Endothelial cell of umbilical vein (primary cell): ENCODE data around the gene VPS54. TPM values are rescaled to one million over a fixed set of nuclear protein-coding genes. Genes with fewer than 3 reads are reported as not detected.

Experiments
- BruUV-seq: library from RNA; stranded (reverse); fragments of 400-500 nt; replicated peaks from 2 replicates; lab custom pipeline; 2021; lab: Mats Ljungman, UMichigan
- CTCF ChIA-PET: fragments of 300-600, 350-600 bp; sonication (Branson Sonifier 250); formaldehyde crosslinking; loops from one replicate; lab custom pipeline; 2021; ENCODE audit warnings: antibody characterized with exemption, inconsistent platforms; lab: Charles Lee
- POLR2A ChIA-PET: fragments of 300-600, 350-600 bp; sonication (Branson Sonifier 250); formaldehyde crosslinking; loops from one replicate; lab custom pipeline; 2021; ENCODE audit warnings: antibody characterized with exemption, inconsistent platforms; lab: Charles Lee
- DNase-seq: peaks from one replicate; pipeline ENCODE4 v3.0.0-alpha.2; 2011; ENCODE audit warnings: low read depth, low spot score
- FAIRE-seq: peaks from 2 replicates; lab custom pipeline; 2011; peaks lifted over from hg19 to GRCh38; lab: Jason Lieb, UNC
- H2AFZ ChIP-seq: 2 replicates; pipeline ENCODE4 v1.6.0; 2012; ENCODE audit warnings: low read depth, low read length, control low read depth, inconsistent platforms
- H3K27ac ChIP-seq: 2 replicates; pipeline ENCODE4 v1.5.1; 2011; ENCODE audit warnings: low read depth, mild to moderate bottlenecking, control low read depth, low read length, moderate library complexity; ENCODE audit not compliant: insufficient read depth
- H3K27me3 ChIP-seq, 2 experiments: 2 replicates each; pipeline versions ENCODE4 v1.6.0 to v1.6.1; 2011; ENCODE audit warnings: low read length in 2 of 2, mixed read lengths in 1 of 2; ENCODE audit not compliant: control insufficient read depth in 2 of 2, insufficient read depth in 2 of 2
- H3K36me3 ChIP-seq, 2 experiments: 2 replicates in 1 of 2; 3 replicates in 1 of 2; pipeline ENCODE4 v1.5.1; 2011; ENCODE audit warnings: low read length in 2 of 2, mild to moderate bottlenecking in 1 of 2, moderate library complexity in 1 of 2; ENCODE audit not compliant: control insufficient read depth in 2 of 2, insufficient read depth in 2 of 2; ENCODE audit errors: extremely low read depth in 1 of 2
- H3K4me1 ChIP-seq: 3 replicates; pipeline ENCODE4 v1.5.1; 2011; ENCODE audit warnings: mild to moderate bottlenecking, low read length; ENCODE audit not compliant: control insufficient read depth, insufficient read depth; ENCODE audit errors: extremely low read depth
- H3K4me2 ChIP-seq: 2 replicates; pipeline ENCODE4 v1.6.1; 2011; ENCODE audit warnings: low read length, control low read depth, mixed read lengths; ENCODE audit not compliant: insufficient read depth
- H3K4me3 ChIP-seq, 3 experiments: fragments of 200-600 bp in 1 of 3; sonication (generic), shearing (Covaris generic) in 1 of 3; replicated peaks in 1 of 3; 2 replicates each; pipeline ENCODE4 v1.5.1; 2011 to 2016; ENCODE audit warnings: control low read depth in 3 of 3, low read length in 3 of 3, mild to moderate bottlenecking in 2 of 3, inconsistent platforms in 1 of 3, low read depth in 1 of 3, moderate library complexity in 1 of 3; ENCODE audit not compliant: insufficient read depth in 1 of 3
- H3K79me2 ChIP-seq: 2 replicates; pipeline ENCODE4 v1.6.0; 2012; ENCODE audit warnings: low read length, inconsistent platforms; ENCODE audit not compliant: control insufficient read depth, insufficient read depth
- H3K9ac ChIP-seq: replicated peaks from 2 replicates; pipeline ENCODE3; 2011; ENCODE audit warnings: low read length, control low read depth; ENCODE audit not compliant: insufficient read depth; ENCODE audit errors: extremely low read depth
- H3K9me1 ChIP-seq: replicated peaks from 3 replicates; pipeline ENCODE4 v1.6.0; 2011; ENCODE audit warnings: mild to moderate bottlenecking, low read length; ENCODE audit not compliant: control insufficient read depth, insufficient read depth; ENCODE audit errors: extremely low read depth
- H3K9me3 ChIP-seq: replicated peaks from 2 replicates; pipeline ENCODE4 v1.5.1; 2012; ENCODE audit warnings: low read length, inconsistent platforms; ENCODE audit not compliant: control insufficient read depth, insufficient read depth
- H4K20me1 ChIP-seq: replicated peaks from 2 replicates; pipeline ENCODE3; 2011; ENCODE audit warnings: mild to moderate bottlenecking, low read length; ENCODE audit not compliant: control insufficient read depth, insufficient read depth; ENCODE audit errors: extremely low read depth
- CTCF ChIP-seq, 2 donors: IDR thresholded peaks; 1 replicate in 1 of 2; 2 replicates in 1 of 2; pipeline ENCODE4 v1.5.1; 2011; ENCODE audit warnings: low read length in 2 of 2, mild to moderate bottlenecking in 2 of 2, moderate library complexity in 2 of 2, control low read depth in 1 of 2, inconsistent platforms in 1 of 2, low read depth in 1 of 2; ENCODE audit not compliant: insufficient read depth in 1 of 2; ENCODE audit errors: extremely low read depth in 1 of 2
- EZH2 ChIP-seq: IDR thresholded peaks from 2 replicates; pipeline ENCODE4 v1.6.1; 2012; ENCODE audit warnings: borderline replicate concordance, low read depth, mild to moderate bottlenecking, moderate library complexity, low read length, inconsistent platforms; ENCODE audit not compliant: severe bottlenecking
- FOS ChIP-seq: IDR thresholded peaks from 2 replicates; pipeline ENCODE4 v1.6.1; 2011; ENCODE audit warnings: mild to moderate bottlenecking, low read length, moderate library complexity, borderline replicate concordance; ENCODE audit not compliant: insufficient read depth
- GATA2 ChIP-seq: IDR thresholded peaks from 2 replicates; pipeline ENCODE4 v1.7.0; 2011; ENCODE audit warnings: low read depth, mild to moderate bottlenecking, moderate library complexity, mixed read lengths, low read length; ENCODE audit not compliant: insufficient read length, insufficient read depth
- JUN ChIP-seq: IDR thresholded peaks from 2 replicates; pipeline ENCODE4 v1.6.1; 2011; ENCODE audit warnings: borderline replicate concordance, low read depth; ENCODE audit not compliant: insufficient read length, insufficient read depth
- MAX ChIP-seq: IDR thresholded peaks from 2 replicates; pipeline ENCODE4 v1.6.1; 2011; ENCODE audit not compliant: insufficient read depth, insufficient read length
- MYC ChIP-seq: IDR thresholded peaks from one replicate; pipeline ENCODE4 v1.6.1; 2011; ENCODE audit warnings: mild to moderate bottlenecking, low read depth, low read length
- POLR2A ChIP-seq: IDR thresholded peaks from 2 replicates; pipeline ENCODE4 v1.6.1; 2012; ENCODE audit warnings: low read depth, mild to moderate bottlenecking, control low read depth, low read length
- POLR2AphosphoS5 ChIP-seq: IDR thresholded peaks from 2 replicates; pipeline ENCODE4 v1.6.1; 2012; ENCODE audit warnings: low read depth, mild to moderate bottlenecking, control low read depth, low read length, moderate library complexity; ENCODE audit not compliant: insufficient read depth
- dilution Hi-C: fragments of 300-500 bp; cut with MboI; formaldehyde crosslinking; loops from one replicate; pipeline ENCODE4 v1.15.0; 2019; ENCODE audit warnings: low sequenced_read_pairs; ENCODE audit not compliant: extremely low pct_ligation_motif_present
- intact Hi-C: fragments of 100-400 bp; cut with micrococcal nuclease; formaldehyde crosslinking; loops from one replicate; pipeline ENCODE4 v1.10.0; 2022
- polyA plus RNA-seq, 4 experiments: library from polyadenylated mRNA; depleted of rRNA in 3 of 4; stranded (reverse) in 3 of 4; unstranded in 1 of 4; fragments of >200 nt; gene quantifications; 2 replicates each; pipeline versions ENCODE4 v1.2.1 to v1.2.3, GENCODE V29; 2011 to 2012; ENCODE audit warnings: missing spikeins in 1 of 4
- total RNA-seq: library from RNA; stranded (reverse); gene quantifications from 2 replicates; pipeline ENCODE4 v1.2.3, GENCODE V29; 2021

The VPS54 gene
- total and polyA plus RNA-seq, 2 donors (not counting 3 experiments of a cell fraction or from before 2014, with no cell fraction given), result 6.3 to 17.7 TPM

- peak overlapping the region; percentile 63 for H3K27ac ChIP-seq
- no peaks in the 10 kb centered on the region for H3K9me3 ChIP-seq
- H4K20me1 ChIP-seq, result no peaks in the 10 kb centered on the region
- H3K27me3 ChIP-seq, result no peaks in the 10 kb centered on the region
- dilution Hi-C loops, result no loop called here
- FAIRE-seq, result no peak
- H3K4me3 ChIP-seq, result peak overlapping the region in 1 of 3 experiments; percentile 92
- ChIA-PET POLR2A (no interaction called here), CTCF (interaction anchor here (1.0 kb wide), 1 partner anchor 29 kb away, joined by 4 read pairs; no protein-coding TSS in a partner anchor)
- peaks cover 35% of the 10 kb centered on the region for H3K79me2 ChIP-seq
- H3K9ac ChIP-seq, result peak overlapping the region; percentile 93
- intact Hi-C loops, result loop anchor here (2.0 to 10.0 kb wide), 2 partner anchors 45 to 325 kb away; no protein-coding TSS in a partner anchor
- peak overlapping the region; percentile 84 for H2AFZ ChIP-seq
- no peaks in the 10 kb centered on the region for H3K9me1 ChIP-seq
- no peaks in the 10 kb centered on the region for H3K36me3 ChIP-seq
- H3K4me2 ChIP-seq, result peak overlapping the region; percentile 35
- TF ChIP-seq CTCF (IDR thresholded peaks at IDR 0.05; ENCODE audit: extremely low read depth in 1 of 2, insufficient read depth in 1 of 2, low read depth in 1 of 2, low read length in 2 of 2), result no peak
- TF ChIP-seq POLR2A, result no peak
- TF ChIP-seq POLR2AphosphoS5, result no peak
- no peak for TF ChIP-seq MAX
- TF ChIP-seq JUN, result no peak
- TF ChIP-seq GATA2, result no peak
- no peak for TF ChIP-seq MYC
- TF ChIP-seq FOS, result no peak
- no peak for TF ChIP-seq EZH2
- no peak for DNase-seq
- no TSS peak for BruUV-seq
- peaks cover 22% of the 10 kb centered on the region for H3K4me1 ChIP-seq
Observed at GRCh38 chr2:64019975-64020528, 824 bp upstream of the VPS54 start.
